Spleen (tissue), 7 donors: ENCODE measurements around the gene TBX3.

Source experiments
- CTCF ChIP-seq, 11 experiments: fragments of 200-600 bp in 7 of 11; fragments of 450-650 bp in 4 of 11; sonication (generic) in 4 of 11; IDR thresholded peaks in 8 of 11; conservative IDR thresholded peaks in 3 of 11; 1 replicate in 7 of 11; 2 replicates in 4 of 11; pipeline versions ENCODE4 v1.4.0 to v1.8.0; 2016 to 2021; ENCODE audit warnings: antibody characterized with exemption in 11 of 11, inconsistent platforms in 4 of 11, mild to moderate bottlenecking in 1 of 11
- POLR2A ChIP-seq, 3 donors: fragments of 450-650 bp; IDR thresholded peaks; one replicate each; pipeline ENCODE4 v1.5.1; 2017; ENCODE audit warnings: antibody characterized with exemption in 3 of 3, mild to moderate bottlenecking in 1 of 3
- POLR2AphosphoS5 ChIP-seq, 3 donors: sonication (generic); formaldehyde crosslinking; IDR thresholded peaks; one replicate each; pipeline ENCODE4 v1.5.1; 2017; ENCODE audit warnings: antibody characterized with exemption in 3 of 3
- donor health status: DM: no; HTN: no; CAD: no; lungs with moderate emphysema.
- donor health status: DM: no; HTN: no; CAD: no.
- donor health status: DM: no; HTN: no; CAD: no.

GRCh38 chr12:114681116-114681871 lies 2.7 kb downstream of the TBX3 start:
- TF ChIP-seq CTCF (IDR thresholded peaks at IDR 0.05 in 8 of 11, conservative IDR thresholded peaks at IDR 0.05 in 3 of 11) (no peak), POLR2A (IDR thresholded peaks at IDR 0.05) (no peak), POLR2AphosphoS5 (IDR thresholded peaks at IDR 0.05) (peak in 1 of 3 donors; percentile 26)
